ENCODE measurements around the gene CCDC51.

DNA sequence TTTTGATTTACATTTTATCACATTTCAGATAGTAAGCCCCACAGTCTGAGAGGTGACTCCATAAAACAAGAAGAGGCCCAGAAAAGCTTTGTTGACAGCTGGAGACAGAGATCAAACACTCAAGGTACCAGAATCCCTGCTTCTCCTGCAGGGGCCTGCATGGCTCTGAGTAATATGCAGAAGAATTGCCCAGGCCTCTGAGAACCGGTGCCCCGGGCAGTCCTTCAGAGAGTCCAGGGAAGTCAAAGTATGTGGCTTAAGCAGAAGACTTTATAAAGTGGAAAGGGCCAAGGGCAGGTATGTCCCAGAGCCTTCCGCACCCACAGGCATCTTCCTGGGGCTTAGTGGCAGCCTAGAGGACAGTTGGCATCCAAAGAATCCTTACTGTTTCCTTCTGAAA, 19.4 kb upstream of the CCDC51 start:
- TF ChIP-seq ZNF543 (CRISPR knock-in tag; IDR thresholded peaks at IDR 0.05), result no peak
- TF ChIP-seq MTA1 (CRISPR knock-in tag; IDR thresholded peaks at IDR 0.05; ENCODE audit: borderline replicate concordance), result no peak
- no peak for TF ChIP-seq ZFP36 (IDR thresholded peaks at IDR 0.05; ENCODE audit: borderline replicate concordance, low read depth, low read length, partially characterized antibody)
- TF ChIP-seq BRD4 (CRISPR knock-in tag; IDR thresholded peaks at IDR 0.05), result no peak
- TF ChIP-seq, protein P1, sequence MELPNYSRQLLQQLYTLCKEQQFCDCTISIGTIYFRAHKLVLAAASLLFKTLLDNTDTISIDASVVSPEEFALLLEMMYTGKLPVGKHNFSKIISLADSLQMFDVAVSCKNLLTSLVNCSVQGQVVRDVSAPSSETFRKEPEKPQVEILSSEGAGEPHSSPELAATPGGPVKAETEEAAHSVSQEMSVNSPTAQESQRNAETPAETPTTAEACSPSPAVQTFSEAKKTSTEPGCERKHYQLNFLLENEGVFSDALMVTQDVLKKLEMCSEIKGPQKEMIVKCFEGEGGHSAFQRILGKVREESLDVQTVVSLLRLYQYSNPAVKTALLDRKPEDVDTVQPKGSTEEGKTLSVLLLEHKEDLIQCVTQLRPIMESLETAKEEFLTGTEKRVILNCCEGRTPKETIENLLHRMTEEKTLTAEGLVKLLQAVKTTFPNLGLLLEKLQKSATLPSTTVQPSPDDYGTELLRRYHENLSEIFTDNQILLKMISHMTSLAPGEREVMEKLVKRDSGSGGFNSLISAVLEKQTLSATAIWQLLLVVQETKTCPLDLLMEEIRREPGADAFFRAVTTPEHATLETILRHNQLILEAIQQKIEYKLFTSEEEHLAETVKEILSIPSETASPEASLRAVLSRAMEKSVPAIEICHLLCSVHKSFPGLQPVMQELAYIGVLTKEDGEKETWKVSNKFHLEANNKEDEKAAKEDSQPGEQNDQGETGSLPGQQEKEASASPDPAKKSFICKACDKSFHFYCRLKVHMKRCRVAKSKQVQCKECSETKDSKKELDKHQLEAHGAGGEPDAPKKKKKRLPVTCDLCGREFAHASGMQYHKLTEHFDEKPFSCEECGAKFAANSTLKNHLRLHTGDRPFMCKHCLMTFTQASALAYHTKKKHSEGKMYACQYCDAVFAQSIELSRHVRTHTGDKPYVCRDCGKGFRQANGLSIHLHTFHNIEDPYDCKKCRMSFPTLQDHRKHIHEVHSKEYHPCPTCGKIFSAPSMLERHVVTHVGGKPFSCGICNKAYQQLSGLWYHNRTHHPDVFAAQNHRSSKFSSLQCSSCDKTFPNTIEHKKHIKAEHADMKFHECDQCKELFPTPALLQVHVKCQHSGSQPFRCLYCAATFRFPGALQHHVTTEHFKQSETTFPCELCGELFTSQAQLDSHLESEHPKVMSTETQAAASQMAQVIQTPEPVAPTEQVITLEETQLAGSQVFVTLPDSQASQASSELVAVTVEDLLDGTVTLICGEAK (IDR thresholded peaks at IDR 0.05), result no peak
- TF ChIP-seq, protein P1 (CRISPR knock-in tag; IDR thresholded peaks at IDR 0.05), result no peak
- TF ChIP-seq, protein P2, sequence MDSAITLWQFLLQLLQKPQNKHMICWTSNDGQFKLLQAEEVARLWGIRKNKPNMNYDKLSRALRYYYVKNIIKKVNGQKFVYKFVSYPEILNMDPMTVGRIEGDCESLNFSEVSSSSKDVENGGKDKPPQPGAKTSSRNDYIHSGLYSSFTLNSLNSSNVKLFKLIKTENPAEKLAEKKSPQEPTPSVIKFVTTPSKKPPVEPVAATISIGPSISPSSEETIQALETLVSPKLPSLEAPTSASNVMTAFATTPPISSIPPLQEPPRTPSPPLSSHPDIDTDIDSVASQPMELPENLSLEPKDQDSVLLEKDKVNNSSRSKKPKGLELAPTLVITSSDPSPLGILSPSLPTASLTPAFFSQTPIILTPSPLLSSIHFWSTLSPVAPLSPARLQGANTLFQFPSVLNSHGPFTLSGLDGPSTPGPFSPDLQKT (CRISPR knock-in tag; IDR thresholded peaks at IDR 0.05; ENCODE audit: borderline replicate concordance), result no peak
- TF ChIP-seq ELF4 (CRISPR knock-in tag; IDR thresholded peaks at IDR 0.05; ENCODE audit: borderline replicate concordance), result no peak
- TF ChIP-seq SIN3A (IDR thresholded peaks at IDR 0.05; ENCODE audit: borderline replicate concordance, low read depth, low read length), result no peak
- TF ChIP-seq, protein P3, sequence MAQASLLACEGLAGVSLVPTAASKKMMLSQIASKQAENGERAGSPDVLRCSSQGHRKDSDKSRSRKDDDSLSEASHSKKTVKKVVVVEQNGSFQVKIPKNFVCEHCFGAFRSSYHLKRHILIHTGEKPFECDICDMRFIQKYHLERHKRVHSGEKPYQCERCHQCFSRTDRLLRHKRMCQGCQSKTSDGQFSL (CRISPR knock-in tag; IDR thresholded peaks at IDR 0.05), result no peak
- TF ChIP-seq ATF3 (CRISPR knock-in tag; IDR thresholded peaks at IDR 0.05), result no peak
- TF ChIP-seq JUND (CRISPR knock-in tag; IDR thresholded peaks at IDR 0.05), result no peak
- no peak for TF ChIP-seq ZNF280B (CRISPR knock-in tag; IDR thresholded peaks at IDR 0.05; ENCODE audit: borderline replicate concordance)
- no peak for TF ChIP-seq NCOA2 (CRISPR knock-in tag; IDR thresholded peaks at IDR 0.05)
- no peak for TF ChIP-seq ZHX1 (CRISPR knock-in tag; IDR thresholded peaks at IDR 0.05; ENCODE audit: low read depth)

Data from HepG2 (cell line).